Measurements from ENCODE around the gene IFNGR2.
A peak's percentile ranks its signal among the peaks of the same experiment; 100 is the strongest.
"Not testable (repeated sequence)": the region's sequence is repeated elsewhere in the genome, so short reads cannot be mapped to it uniquely, and the experiment has no call there.

Gene IFNGR2

GRCh38 chr21:33402001-33402979 lies 923 bp upstream of the IFNGR2 start:
- peak; percentile 54 for DNase-seq (ENCODE audit: low spot score)

- peak; percentile 69 for DNase-seq (ENCODE audit: low spot score)
Measured at GRCh38 chr21:33403786-33404585, 773 bp downstream of the IFNGR2 start.

GRCh38 chr21:33406493-33406892 lies 3.3 kb downstream of the IFNGR2 start:
- DNase-seq (ENCODE audit: low spot score), result no peak

- DNase-seq (ENCODE audit: low spot score), result no peak
Measured at GRCh38 chr21:33411949-33412430, 8.8 kb downstream of the IFNGR2 start.

- DNase-seq (ENCODE audit: low spot score), result not testable (repeated sequence)
Measured at GRCh38 chr21:33412439-33412831, 9.2 kb downstream of the IFNGR2 start.

- no peak for DNase-seq (ENCODE audit: low spot score)
Measured at GRCh38 chr21:33412832-33413519, 9.8 kb downstream of the IFNGR2 start.

GRCh38 chr21:33414068-33414467 lies 10.9 kb downstream of the IFNGR2 start:
- no peak for DNase-seq (ENCODE audit: low spot score)

GRCh38 chr21:33414926-33415325 lies 11.7 kb downstream of the IFNGR2 start:
- no peak for DNase-seq (ENCODE audit: low spot score)

GRCh38 chr21:33418691-33419090 lies 15.5 kb downstream of the IFNGR2 start:
- DNase-seq (ENCODE audit: low spot score), result no peak

GRCh38 chr21:33419538-33420123 lies 16.4 kb downstream of the IFNGR2 start:
- DNase-seq (ENCODE audit: low spot score), result no peak

- no peak for DNase-seq (ENCODE audit: low spot score)
Measured at GRCh38 chr21:33421713-33422393, 18.6 kb downstream of the IFNGR2 start.

GRCh38 chr21:33424214-33424613 lies 21.0 kb downstream of the IFNGR2 start:
- DNase-seq (ENCODE audit: low spot score), result no peak

GRCh38 chr21:33425825-33426224 lies 22.6 kb downstream of the IFNGR2 start:
- DNase-seq (ENCODE audit: low spot score), result no peak

GRCh38 chr21:33427051-33427450 lies 23.8 kb downstream of the IFNGR2 start:
- DNase-seq (ENCODE audit: low spot score), result no peak

- no peak for DNase-seq (ENCODE audit: low spot score)
Measured at GRCh38 chr21:33428669-33429068, 25.5 kb downstream of the IFNGR2 start.

- DNase-seq (ENCODE audit: low spot score), result no peak
Measured at GRCh38 chr21:33430858-33431257, 27.6 kb downstream of the IFNGR2 start.

GRCh38 chr21:33432496-33432895 lies 29.3 kb downstream of the IFNGR2 start:
- DNase-seq (ENCODE audit: low spot score), result no peak

GRCh38 chr21:33433001-33433400 lies 29.8 kb downstream of the IFNGR2 start:
- no peak for DNase-seq (ENCODE audit: low spot score)

GRCh38 chr21:33433425-33434114 lies 30.4 kb downstream of the IFNGR2 start:
- DNase-seq (ENCODE audit: low spot score), result no peak

GRCh38 chr21:33434770-33435360 lies 31.7 kb downstream of the IFNGR2 start:
- peak; percentile 49 for DNase-seq (ENCODE audit: low spot score)
